ENCODE results near the gene LRRC45. TPM values are rescaled to one million over a fixed set of nuclear protein-coding genes. Genes with fewer than 3 reads are reported as not detected.

Gene LRRC45
- polyA plus RNA-seq, 1 donor (not counting 4 experiments of a cell fraction or from before 2014, with no cell fraction given), result 2.5 TPM

DNA sequence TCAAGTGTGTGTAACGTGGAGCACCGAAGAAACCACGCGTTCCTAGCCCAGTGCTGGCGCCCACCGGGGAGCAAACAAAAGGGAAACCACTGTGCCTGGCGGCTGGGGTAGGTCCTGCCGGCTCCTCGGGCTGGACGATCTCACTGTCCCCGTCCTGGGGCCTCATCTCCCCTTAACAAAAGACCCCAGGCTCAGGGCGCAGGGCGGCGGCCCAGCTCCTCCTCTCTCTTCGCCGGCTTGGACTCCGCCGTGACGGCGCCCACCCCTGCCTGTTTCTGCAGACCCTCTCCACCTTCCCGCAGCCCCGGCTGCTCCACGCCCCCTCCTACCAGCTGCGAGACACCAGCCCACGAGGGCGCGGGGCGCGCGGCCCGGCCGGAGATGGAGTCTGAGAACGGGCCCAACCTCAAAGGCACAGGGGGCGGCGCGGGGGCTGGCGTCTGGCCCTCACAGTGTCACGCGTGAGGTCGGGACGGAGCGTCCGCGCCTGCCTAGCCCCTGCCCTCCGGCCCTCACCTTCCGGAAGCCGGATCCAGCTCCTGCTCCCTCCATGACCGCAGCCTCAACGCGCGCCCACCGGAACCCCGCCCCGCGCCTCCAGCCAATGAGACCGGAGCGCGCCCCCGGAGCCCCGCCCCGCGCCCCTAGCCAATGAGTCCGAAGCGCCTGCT is 660 bp upstream of the LRRC45 start, which contains the start of gene CENPX:
Gene CENPX (minus strand): TSS at position 569 of the 671 bp plus-strand sequence. CDS start 17 bp downstream, at position 552.
- H3K9me3 ChIP-seq (ENCODE audit: control insufficient read depth, low read depth, low read length), result no peaks in the 10 kb centered on the region
- H3K9ac ChIP-seq (ENCODE audit: control insufficient read depth, extremely low read depth, insufficient read depth, low read length), result peak within 1 kb of the TSS; percentile 80
- peaks cover 6% of the 10 kb centered on the region for H4K20me1 ChIP-seq (ENCODE audit: control insufficient read depth, extremely low read depth, insufficient read depth, low read length)
- no peaks in the 10 kb centered on the region for H3K9me1 ChIP-seq (ENCODE audit: control insufficient read depth, extremely low read depth, insufficient read depth, low read length)
- H3K27me3 ChIP-seq (ENCODE audit: control insufficient read depth, extremely low read depth, insufficient read depth, low read length), result no peaks in the 10 kb centered on the region
- DNase-seq (ENCODE audit: low read depth, low spot score) (no peak), FAIRE-seq (no peak)
- H3K4me1 ChIP-seq (ENCODE audit: control insufficient read depth, extremely low read depth, insufficient read depth, low read length), result peaks cover 26% of the 10 kb centered on the region
- TF ChIP-seq, protein P1, sequence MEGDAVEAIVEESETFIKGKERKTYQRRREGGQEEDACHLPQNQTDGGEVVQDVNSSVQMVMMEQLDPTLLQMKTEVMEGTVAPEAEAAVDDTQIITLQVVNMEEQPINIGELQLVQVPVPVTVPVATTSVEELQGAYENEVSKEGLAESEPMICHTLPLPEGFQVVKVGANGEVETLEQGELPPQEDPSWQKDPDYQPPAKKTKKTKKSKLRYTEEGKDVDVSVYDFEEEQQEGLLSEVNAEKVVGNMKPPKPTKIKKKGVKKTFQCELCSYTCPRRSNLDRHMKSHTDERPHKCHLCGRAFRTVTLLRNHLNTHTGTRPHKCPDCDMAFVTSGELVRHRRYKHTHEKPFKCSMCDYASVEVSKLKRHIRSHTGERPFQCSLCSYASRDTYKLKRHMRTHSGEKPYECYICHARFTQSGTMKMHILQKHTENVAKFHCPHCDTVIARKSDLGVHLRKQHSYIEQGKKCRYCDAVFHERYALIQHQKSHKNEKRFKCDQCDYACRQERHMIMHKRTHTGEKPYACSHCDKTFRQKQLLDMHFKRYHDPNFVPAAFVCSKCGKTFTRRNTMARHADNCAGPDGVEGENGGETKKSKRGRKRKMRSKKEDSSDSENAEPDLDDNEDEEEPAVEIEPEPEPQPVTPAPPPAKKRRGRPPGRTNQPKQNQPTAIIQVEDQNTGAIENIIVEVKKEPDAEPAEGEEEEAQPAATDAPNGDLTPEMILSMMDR (optimal IDR thresholded peaks at IDR 0.05 in 1 of 3, IDR thresholded peaks at IDR 0.05 in 1 of 3, conservative IDR thresholded peaks at IDR 0.05 in 1 of 3; ENCODE audit: extremely low read depth in 1 of 3, insufficient read depth in 2 of 3, low read length in 3 of 3), result no peak
- TF ChIP-seq EZH2 (IDR thresholded peaks at IDR 0.05; ENCODE audit: low read length), result no peak
- peak within 1 kb of the TSS; percentile 73 to 97 (median 85) for H3K4me3 ChIP-seq (ENCODE audit: control insufficient read depth in 2 of 3, extremely low read depth in 1 of 3, insufficient read depth in 2 of 3, low read depth in 1 of 3, low read length in 3 of 3)
- peaks cover 0 to 4% of the 10 kb centered on the region in 2 experiments for H3K36me3 ChIP-seq (ENCODE audit: control insufficient read depth in 2 of 2, extremely low read depth in 1 of 2, insufficient read depth in 2 of 2, low read length in 2 of 2)
- H3K79me2 ChIP-seq (ENCODE audit: control insufficient read depth, insufficient read depth, low read length), result peaks cover 5% of the 10 kb centered on the region
- peak within 1 kb of the TSS; percentile 78 for H2AFZ ChIP-seq (ENCODE audit: control insufficient read depth, low read length)
- peak within 1 kb of the TSS; percentile 40 for H3K27ac ChIP-seq (ENCODE audit: control insufficient read depth, insufficient read depth, low read length)
- dilution Hi-C loops (cut with MboI; ENCODE audit: extremely low pct_ligation_motif_present, low sequenced_read_pairs), result no loop called here
- peak within 1 kb of the TSS; percentile 97 for H3K4me2 ChIP-seq (ENCODE audit: control insufficient read depth, extremely low read depth, insufficient read depth, low read depth, low read length)

DNA sequence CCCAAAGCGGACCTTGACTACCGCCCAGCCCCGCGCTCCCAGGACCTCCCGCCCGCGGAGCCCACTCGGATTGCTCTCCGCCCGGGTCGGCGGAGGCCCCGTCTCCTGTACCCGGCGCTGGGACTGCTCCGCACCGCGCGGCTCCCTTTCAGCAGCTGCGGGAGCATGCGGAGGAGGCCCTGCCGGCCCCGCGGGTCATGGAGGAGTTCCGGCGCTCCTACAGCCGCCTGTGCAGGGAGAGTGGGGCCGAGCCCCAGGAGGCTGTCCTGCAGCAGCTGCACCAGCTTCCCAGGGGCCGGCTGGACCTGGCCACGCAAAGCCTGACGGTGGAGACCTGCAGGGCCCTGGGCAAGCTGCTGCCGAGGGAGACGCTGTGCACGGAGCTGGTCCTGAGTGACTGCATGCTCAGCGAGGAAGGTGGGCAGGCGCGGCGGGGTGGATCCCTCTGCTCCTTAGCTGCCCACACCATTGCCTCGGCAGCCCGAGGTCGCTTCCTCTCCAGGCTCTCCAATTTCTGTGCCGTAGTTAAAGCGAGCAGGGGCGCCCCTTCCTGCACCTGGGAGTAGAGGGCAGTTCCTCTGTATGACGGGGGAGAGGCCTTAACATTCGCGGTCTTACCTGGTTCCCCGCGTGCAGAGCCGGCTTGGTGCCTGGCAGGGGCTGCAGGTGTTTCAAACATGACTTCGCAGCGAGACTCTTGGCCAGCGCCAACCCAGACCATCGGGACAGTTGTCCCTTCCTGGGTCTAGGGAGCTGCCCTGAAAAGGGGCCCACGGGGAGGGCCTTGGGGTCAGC is 539 bp downstream of the LRRC45 start:
- DNase-seq (ENCODE audit: low read depth, low spot score), result no peak

More for the DNA sequence above, 539 bp downstream of the LRRC45 start:
- dilution Hi-C loops (cut with MboI; ENCODE audit: extremely low pct_ligation_motif_present, low sequenced_read_pairs), result no loop called here
- Histone ChIP-seq H3K27me3 (ENCODE audit: control insufficient read depth, extremely low read depth, insufficient read depth, low read length) (no peaks in the 10 kb centered on the region), H3K4me2 (ENCODE audit: control insufficient read depth, extremely low read depth, insufficient read depth, low read depth, low read length) (peak overlapping the region; percentile 88), H4K20me1 (ENCODE audit: control insufficient read depth, extremely low read depth, insufficient read depth, low read length) (peaks cover 6% of the 10 kb centered on the region), H3K4me3 (ENCODE audit: control insufficient read depth in 2 of 3, extremely low read depth in 1 of 3, insufficient read depth in 2 of 3, low read depth in 1 of 3, low read length in 3 of 3) (peak overlapping the region; percentile 63 to 80 (median 73)), H3K9me1 (ENCODE audit: control insufficient read depth, extremely low read depth, insufficient read depth, low read length) (no peaks in the 10 kb centered on the region), H3K36me3 (ENCODE audit: control insufficient read depth in 2 of 2, extremely low read depth in 1 of 2, insufficient read depth in 2 of 2, low read length in 2 of 2) (peaks cover 0 to 3% of the 10 kb centered on the region in 2 experiments), H3K9ac (ENCODE audit: control insufficient read depth, extremely low read depth, insufficient read depth, low read length) (peak overlapping the region; percentile 47), H3K79me2 (ENCODE audit: control insufficient read depth, insufficient read depth, low read length) (peaks cover 5% of the 10 kb centered on the region), H3K27ac (ENCODE audit: control insufficient read depth, insufficient read depth, low read length) (no peak overlapping the region), H2AFZ (ENCODE audit: control insufficient read depth, low read length) (peak overlapping the region; percentile 27), H3K9me3 (ENCODE audit: control insufficient read depth, low read depth, low read length) (no peaks in the 10 kb centered on the region), H3K4me1 (ENCODE audit: control insufficient read depth, extremely low read depth, insufficient read depth, low read length) (peaks cover 26% of the 10 kb centered on the region)
- TF ChIP-seq, protein P1 (optimal IDR thresholded peaks at IDR 0.05 in 1 of 3, IDR thresholded peaks at IDR 0.05 in 1 of 3, conservative IDR thresholded peaks at IDR 0.05 in 1 of 3; ENCODE audit: extremely low read depth in 1 of 3, insufficient read depth in 2 of 3, low read length in 3 of 3), result no peak
- TF ChIP-seq EZH2 (IDR thresholded peaks at IDR 0.05; ENCODE audit: low read length), result no peak
- no peak for FAIRE-seq
